ENCODE data around the gene AP1S3.

AP1S3 gene

DNA sequence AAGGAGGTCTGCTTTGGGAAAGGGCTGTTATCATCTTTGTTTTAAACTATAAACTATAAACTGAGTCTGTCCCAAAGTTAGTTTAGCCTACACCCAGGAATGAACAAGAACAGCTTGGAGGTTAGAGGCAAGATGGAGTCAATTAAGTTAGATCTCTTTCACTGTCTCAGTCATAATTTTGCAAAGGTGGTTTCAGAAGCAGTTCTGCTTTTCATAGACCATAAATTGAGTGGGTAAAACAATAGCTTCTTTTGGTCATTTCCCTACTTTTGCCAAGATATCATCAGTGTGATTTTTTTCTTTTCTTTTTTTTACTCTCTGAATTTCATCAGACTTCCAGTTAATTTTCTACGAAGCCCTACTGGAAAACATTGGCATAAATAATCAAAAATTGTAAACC is 117.0 kb downstream of the AP1S3 start:
- DNase-seq: no peak

DNA sequence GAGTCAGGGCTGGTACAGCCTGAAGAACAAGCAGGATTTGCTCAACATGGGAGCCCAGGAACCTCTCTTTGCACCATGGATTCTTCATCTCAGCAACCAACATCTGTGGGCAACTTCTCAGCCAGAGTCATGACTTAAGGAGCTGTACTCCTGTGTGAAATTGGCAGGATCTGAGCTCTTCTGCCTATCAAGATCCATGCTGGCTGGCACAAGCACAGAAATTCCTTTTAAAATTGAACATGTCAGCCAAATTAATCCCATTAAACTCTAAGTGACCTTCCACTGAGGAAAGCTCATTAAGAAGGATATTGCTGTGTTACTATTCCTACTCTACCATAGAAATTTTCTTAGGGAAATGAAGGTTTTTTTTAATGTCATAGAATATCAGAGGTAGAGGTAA is 124.7 kb downstream of the AP1S3 start:
- no peak for DNase-seq

DNA sequence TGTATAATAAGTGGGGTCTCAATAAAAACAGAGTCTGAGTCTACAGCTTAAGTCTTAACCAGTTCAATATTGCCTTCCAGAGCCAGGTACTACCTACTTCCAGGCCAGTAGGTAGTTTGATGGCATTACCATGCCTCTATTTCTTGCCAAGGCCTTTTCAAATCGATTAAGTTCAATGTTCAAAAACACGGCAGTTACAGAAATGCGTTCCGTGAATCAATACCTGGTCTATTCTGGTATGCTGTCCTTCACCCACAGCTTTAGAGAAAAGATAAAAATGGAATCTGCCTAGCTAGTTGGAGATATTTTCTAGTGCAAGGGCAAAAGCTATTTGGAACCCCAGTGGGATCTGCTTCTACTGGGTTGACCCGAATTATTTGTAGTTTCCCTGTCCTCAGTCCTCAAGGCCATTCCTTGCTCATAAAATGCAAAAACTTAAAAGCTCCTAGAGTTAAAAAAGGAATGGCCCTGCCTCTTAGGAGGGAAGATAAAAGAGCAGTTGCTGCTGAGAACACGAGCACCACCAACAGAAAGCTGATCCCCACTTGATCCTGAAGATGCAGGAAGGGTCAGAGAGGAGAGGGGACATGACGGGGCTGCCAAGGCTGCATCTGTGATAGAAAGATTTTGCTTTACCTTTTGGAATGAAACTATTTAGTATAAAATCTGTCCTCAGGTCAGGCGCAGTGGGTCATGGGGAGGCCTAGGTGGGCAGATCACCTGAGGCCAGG is 125.6 kb downstream of the AP1S3 start:
- DNase-seq: no peak
